BLaER1 treated with 17β-estradiol and CSF1 and Interleukin-3, amounts not matched to agents 10 nM and 100 nM (cell line): ENCODE measurements around the gene SCN4A.
"Not testable (repeated sequence)": the region's sequence is repeated elsewhere in the genome, so short reads cannot be mapped to it uniquely, and the experiment has no call there.

Experiments used
- H3K27ac ChIP-seq, 11 experiments: shearing (Covaris generic); formaldehyde crosslinking; 2 replicates each; pipeline ENCODE4 v1.8.1; 2022
- H3K27me3 ChIP-seq, 11 experiments: shearing (Covaris generic); formaldehyde crosslinking; 2 replicates each; pipeline ENCODE4 v1.8.1; 2022
- H3K36me3 ChIP-seq, 11 experiments: shearing (Covaris generic); formaldehyde crosslinking; 2 replicates each; pipeline ENCODE4 v1.8.1; 2022
- H3K4me1 ChIP-seq, 10 experiments: shearing (Covaris generic); formaldehyde crosslinking; 2 replicates each; pipeline ENCODE4 v1.8.1; 2022
- H3K4me2 ChIP-seq, 11 experiments: shearing (Covaris generic); formaldehyde crosslinking; 2 replicates each; pipeline ENCODE4 v1.8.1; 2022
- H3K4me3 ChIP-seq, 10 experiments: shearing (Covaris generic); formaldehyde crosslinking; 2 replicates each; pipeline ENCODE4 v1.8.1; 2022
- H3K9ac ChIP-seq, 11 experiments: shearing (Covaris generic); formaldehyde crosslinking; 2 replicates each; pipeline ENCODE4 v1.8.1; 2022
- H3K9me3 ChIP-seq, 11 experiments: shearing (Covaris generic); formaldehyde crosslinking; replicated peaks in 1 of 11; 2 replicates each; pipeline ENCODE4 v1.8.1; 2022
- H4K20me1 ChIP-seq, 11 experiments: shearing (Covaris generic); formaldehyde crosslinking; 2 replicates each; pipeline ENCODE4 v1.8.1; 2022
- Cebpa-rat ChIP-seq, 11 experiments: shearing (Covaris generic); IDR thresholded peaks; 2 replicates each; pipeline ENCODE4 v1.8.1; 2022

SCN4A gene

GRCh38 chr17:64009571-64010402 lies 37.1 kb upstream of the SCN4A start:
- Histone ChIP-seq H3K4me3 (no peak overlapping the region), H3K36me3 (peaks cover 0 to 53% (median 27%) of the 10 kb centered on the region in 11 experiments; a peak in 17 of 22 replicates), H4K20me1 (peaks cover 0 to 54% (median 8%) of the 10 kb centered on the region in 11 experiments; a peak in 8 of 22 replicates), H3K4me2 (peak overlapping the region; percentile 62 to 94 (median 85)), H3K27me3 (no peaks in the 10 kb centered on the region), H3K9me3 (peaks cover 0 to 6% (median 4%) of the 10 kb centered on the region in 11 experiments; a peak in 4 of 22 replicates), H3K9ac (peak overlapping the region in 5 of 11 experiments; percentile 8 to 73 (median 28); a peak in 4 of 22 replicates), H3K27ac (peak overlapping the region in 10 of 11 experiments; percentile 9 to 86 (median 60); a peak in 18 of 22 replicates), H3K4me1 (peaks cover 71 to 93% (median 81%) of the 10 kb centered on the region in 10 experiments)
- TF ChIP-seq Cebpa-rat (IDR thresholded peaks at IDR 0.05), result no peak; a peak in 2 of 22 replicates

GRCh38 chr17:64008830-64009229 lies 36.1 kb upstream of the SCN4A start:
- H3K36me3 ChIP-seq, result peaks cover 0 to 63% (median 37%) of the 10 kb centered on the region in 11 experiments; a peak in 20 of 22 replicates
- no peak for TF ChIP-seq Cebpa-rat (IDR thresholded peaks at IDR 0.05)
- peak overlapping the region; percentile 62 to 94 (median 85) for H3K4me2 ChIP-seq
- H3K27me3 ChIP-seq, result no peaks in the 10 kb centered on the region
- H3K4me1 ChIP-seq, result peaks cover 72 to 93% (median 83%) of the 10 kb centered on the region in 10 experiments
- peak overlapping the region; percentile 15 to 86 (median 59); a peak in 20 of 22 replicates for H3K27ac ChIP-seq
- H3K9me3 ChIP-seq, result peaks cover 0 to 6% (median 4%) of the 10 kb centered on the region in 11 experiments; a peak in 4 of 22 replicates
- peak overlapping the region in 9 of 11 experiments; percentile 7 to 73 (median 17); a peak in 10 of 22 replicates for H3K9ac ChIP-seq
- H3K4me3 ChIP-seq, result no peak overlapping the region
- peaks cover 0 to 57% (median 8%) of the 10 kb centered on the region in 11 experiments; a peak in 8 of 22 replicates for H4K20me1 ChIP-seq

- TF ChIP-seq Cebpa-rat (IDR thresholded peaks at IDR 0.05), result no peak
- Histone ChIP-seq H3K4me2 (peak overlapping the region; percentile 75 to 94 (median 88)), H3K4me1 (peaks cover 72 to 92% (median 86%) of the 10 kb centered on the region in 10 experiments), H4K20me1 (peaks cover 0 to 57% (median 8%) of the 10 kb centered on the region in 11 experiments; a peak in 8 of 22 replicates), H3K27me3 (no peaks in the 10 kb centered on the region), H3K9me3 (peaks cover 0 to 6% (median 4%) of the 10 kb centered on the region in 11 experiments; a peak in 4 of 22 replicates), H3K9ac (peak overlapping the region in 10 of 11 experiments; percentile 9 to 73 (median 28); a peak in 13 of 22 replicates), H3K27ac (peak overlapping the region; percentile 23 to 86 (median 61); a peak in 20 of 22 replicates), H3K36me3 (peaks cover 0 to 66% (median 40%) of the 10 kb centered on the region in 11 experiments; a peak in 20 of 22 replicates), H3K4me3 (no peak overlapping the region)
These were observed 35.6 kb upstream of the SCN4A start for GRCh38 chr17:64008346-64008745.

GRCh38 chr17:64007838-64008282 lies 35.1 kb upstream of the SCN4A start:
- no peak for TF ChIP-seq Cebpa-rat (IDR thresholded peaks at IDR 0.05)
- Histone ChIP-seq H3K27ac (peak overlapping the region in 10 of 11 experiments; percentile 23 to 86 (median 63); a peak in 18 of 22 replicates), H3K27me3 (no peaks in the 10 kb centered on the region), H3K9ac (peak overlapping the region in 9 of 11 experiments; percentile 9 to 73 (median 35); a peak in 10 of 22 replicates), H3K4me1 (peaks cover 67 to 91% (median 86%) of the 10 kb centered on the region in 10 experiments), H4K20me1 (peaks cover 0 to 57% (median 8%) of the 10 kb centered on the region in 11 experiments; a peak in 8 of 22 replicates), H3K4me2 (peak overlapping the region; percentile 75 to 94 (median 88)), H3K9me3 (peaks cover 0 to 1% (median under 1%) of the 10 kb centered on the region in 11 experiments; a peak in 3 of 22 replicates), H3K4me3 (no peak overlapping the region), H3K36me3 (peaks cover 0 to 66% (median 39%) of the 10 kb centered on the region in 11 experiments; a peak in 20 of 22 replicates)

- H4K20me1 ChIP-seq, result peaks cover 0 to 57% (median 8%) of the 10 kb centered on the region in 11 experiments; a peak in 8 of 22 replicates
- H3K4me1 ChIP-seq, result peaks cover 70 to 95% (median 90%) of the 10 kb centered on the region in 10 experiments
- H3K4me3 ChIP-seq, result peak overlapping the region in 4 of 10 experiments; percentile 26 to 47 (median 42); a peak in 8 of 20 replicates
- peak overlapping the region in 7 of 11 experiments; percentile 9 to 73 (median 68); a peak in 9 of 22 replicates for H3K9ac ChIP-seq
- peaks cover 0 to 67% (median 40%) of the 10 kb centered on the region in 11 experiments; a peak in 20 of 22 replicates for H3K36me3 ChIP-seq
- H3K9me3 ChIP-seq, H3K27me3 ChIP-seq: not testable (repeated sequence)
- H3K27ac ChIP-seq, result peak overlapping the region in 9 of 11 experiments; percentile 50 to 86 (median 65); a peak in 17 of 22 replicates
- peak overlapping the region; percentile 75 to 94 (median 88) for H3K4me2 ChIP-seq
These were observed 34.5 kb upstream of the SCN4A start for GRCh38 chr17:64007089-64007837.

- H3K36me3 ChIP-seq, result peaks cover 0 to 67% (median 34%) of the 10 kb centered on the region in 11 experiments; a peak in 20 of 22 replicates
- no peaks in the 10 kb centered on the region for H3K27me3 ChIP-seq
- H3K9me3 ChIP-seq, result no peaks in the 10 kb centered on the region
- peak overlapping the region in 9 of 11 experiments; percentile 41 to 86 (median 65); a peak in 18 of 22 replicates for H3K27ac ChIP-seq
- peak overlapping the region; percentile 75 to 94 (median 88) for H3K4me2 ChIP-seq
- peaks cover 77 to 100% (median 97%) of the 10 kb centered on the region in 10 experiments for H3K4me1 ChIP-seq
- no peak for TF ChIP-seq Cebpa-rat (IDR thresholded peaks at IDR 0.05)
- peaks cover 0 to 57% (median 8%) of the 10 kb centered on the region in 11 experiments; a peak in 8 of 22 replicates for H4K20me1 ChIP-seq
- peak overlapping the region in 10 of 11 experiments; percentile 28 to 73 (median 54); a peak in 17 of 22 replicates for H3K9ac ChIP-seq
- H3K4me3 ChIP-seq, result peak overlapping the region; percentile 19 to 47 (median 37); a peak in 17 of 20 replicates
These were observed 33.8 kb upstream of the SCN4A start for GRCh38 chr17:64006361-64007088.

- Histone ChIP-seq H3K36me3 (peaks cover 0 to 66% (median 34%) of the 10 kb centered on the region in 11 experiments; a peak in 20 of 22 replicates), H3K9me3 (no peaks in the 10 kb centered on the region), H3K9ac (peak overlapping the region in 10 of 11 experiments; percentile 29 to 73 (median 54); a peak in 13 of 22 replicates), H3K27me3 (no peaks in the 10 kb centered on the region), H3K4me1 (peaks cover 81 to 100% (median 97%) of the 10 kb centered on the region in 10 experiments), H4K20me1 (peaks cover 0 to 57% (median 8%) of the 10 kb centered on the region in 11 experiments; a peak in 8 of 22 replicates), H3K27ac (peak overlapping the region in 9 of 11 experiments; percentile 41 to 86 (median 65); a peak in 17 of 22 replicates), H3K4me3 (peak overlapping the region; percentile 9 to 47 (median 34); a peak in 16 of 20 replicates), H3K4me2 (peak overlapping the region; percentile 75 to 94 (median 88))
- TF ChIP-seq Cebpa-rat (IDR thresholded peaks at IDR 0.05), result peak in 1 of 11 experiments; percentile 15; a peak in 1 of 22 replicates
These were observed 33.0 kb upstream of the SCN4A start for GRCh38 chr17:64005734-64006167.
